Iris pigment epithelial cell (primary cell): ENCODE data around the gene PHF3.
A peak's percentile ranks its signal among the peaks of the same experiment; 100 is the strongest.

Source experiments
- DNase-seq: peaks from one replicate; pipeline ENCODE4 v3.0.0-alpha.2; 2011; ENCODE audit warnings: low read depth

PHF3 gene

GRCh38 chr6:63635588-63636517, at the start of gene PHF3:
Gene PHF3, plus strand, starts transcription at chr6:63635802. Its CDS starts 10,750 bp downstream, at chr6:63646552.
- peak; percentile 84 for DNase-seq

GRCh38 chr6:63589952-63590411, 45.6 kb upstream of the PHF3 start:
- no peak for DNase-seq

- no peak for DNase-seq
These were observed 42.7 kb upstream of the PHF3 start for GRCh38 chr6:63592886-63593285.

- peak; percentile 44 for DNase-seq
These were observed 38.2 kb upstream of the PHF3 start for GRCh38 chr6:63597141-63598048.

GRCh38 chr6:63598049-63599036, 37.3 kb upstream of the PHF3 start:
- DNase-seq: peak; percentile 51

- DNase-seq: no peak
These were observed 36.4 kb upstream of the PHF3 start for GRCh38 chr6:63599243-63599642.

GRCh38 chr6:63600136-63600535, 35.5 kb upstream of the PHF3 start:
- no peak for DNase-seq

GRCh38 chr6:63609231-63609630, 26.4 kb upstream of the PHF3 start:
- DNase-seq: no peak

- no peak for DNase-seq
These were observed 24.7 kb upstream of the PHF3 start for GRCh38 chr6:63610944-63611343.

- DNase-seq: no peak
These were observed 24.0 kb upstream of the PHF3 start for GRCh38 chr6:63611560-63611959.

GRCh38 chr6:63615590-63615989, 20.0 kb upstream of the PHF3 start:
- peak; percentile 11 for DNase-seq

GRCh38 chr6:63624091-63624490, 11.5 kb upstream of the PHF3 start:
- DNase-seq: no peak

- DNase-seq: no peak
These were observed 5.1 kb upstream of the PHF3 start for GRCh38 chr6:63630466-63630865.

- peak; percentile 45 for DNase-seq
These were observed 972 bp upstream of the PHF3 start for GRCh38 chr6:63634630-63635029.

- peak; percentile 1 for DNase-seq
These were observed 401 bp upstream of the PHF3 start for GRCh38 chr6:63635215-63635587.

- peak; percentile 47 for DNase-seq
These were observed 968 bp downstream of the PHF3 start for GRCh38 chr6:63636518-63637021.

GRCh38 chr6:63637865-63638445, 2.4 kb downstream of the PHF3 start:
- DNase-seq: peak; percentile 6

- DNase-seq: peak; percentile 84
These were observed 4.5 kb downstream of the PHF3 start for GRCh38 chr6:63640062-63640461.

GRCh38 chr6:63643862-63644261, 8.3 kb downstream of the PHF3 start:
- DNase-seq: peak; percentile 7

- DNase-seq: peak; percentile 2
These were observed 9.2 kb downstream of the PHF3 start for GRCh38 chr6:63644668-63645326.
